Hematopoietic multipotent progenitor cell (in vitro differentiated cells): ENCODE measurements around the gene GNG8. TPM values are rescaled to one million over a fixed set of nuclear protein-coding genes. Genes with fewer than 3 reads are reported as not detected.

ENCODE experiments used
- DNase-seq, 3 donors: peaks; one replicate each; pipeline ENCODE4 v3.0.0-alpha.2; 2011 to 2015; ENCODE audit warnings: low read depth in 2 of 3, low spot score in 2 of 3
- total RNA-seq: library from RNA; depleted of rRNA; stranded (reverse); fragments of >200 nt; gene quantifications from one replicate; pipeline ENCODE4 v1.2.3, GENCODE V29; 2012

The GNG8 gene
- total RNA-seq, 1 donor: not detected

GRCh38 chr19:46648060-46648960 is 12.3 kb upstream of the GNG8 start:
- DNase-seq: no peak

GRCh38 chr19:46646402-46646801 is 10.4 kb upstream of the GNG8 start:
- no peak for DNase-seq

GRCh38 chr19:46644720-46645119 is 8.7 kb upstream of the GNG8 start:
- DNase-seq: no peak

GRCh38 chr19:46640656-46641055 is 4.7 kb upstream of the GNG8 start:
- DNase-seq: no peak

GRCh38 chr19:46639358-46640182 is 3.6 kb upstream of the GNG8 start:
- DNase-seq: peak in 2 of 3 donors; percentile 56 to 60

- DNase-seq: no peak
These were observed 1.2 kb upstream of the GNG8 start for GRCh38 chr19:46637224-46637623.

GRCh38 chr19:46634656-46635218 is 1.3 kb downstream of the GNG8 start:
- DNase-seq: no peak

- peak; percentile 88 to 91 (median 91) for DNase-seq
These were observed 1.9 kb downstream of the GNG8 start for GRCh38 chr19:46634045-46634655.

- no peak for DNase-seq
These were observed 2.9 kb downstream of the GNG8 start for GRCh38 chr19:46633130-46633529.

- no peak for DNase-seq
These were observed 4.5 kb downstream of the GNG8 start for GRCh38 chr19:46631481-46631880.

GRCh38 chr19:46630586-46631205 is 5.3 kb downstream of the GNG8 start:
- DNase-seq: no peak

- peak in 2 of 3 donors; percentile 82 to 91 for DNase-seq
These were observed 6.4 kb downstream of the GNG8 start for GRCh38 chr19:46629546-46630025.

GRCh38 chr19:46628970-46629369 is 7.0 kb downstream of the GNG8 start:
- peak in 1 of 3 donors; percentile 40 for DNase-seq

GRCh38 chr19:46626446-46626845 is 9.6 kb downstream of the GNG8 start:
- DNase-seq: no peak

- no peak for DNase-seq
These were observed 10.3 kb downstream of the GNG8 start for GRCh38 chr19:46625731-46626130.

GRCh38 chr19:46624958-46625661 is 10.9 kb downstream of the GNG8 start, which contains the start of gene PTGIR:
TSS of gene PTGIR (minus strand) at chr19:46625089. CDS start at chr19:46624225, 864 bp downstream.
- peak in 1 of 3 donors; percentile 40 for DNase-seq

- no peak for DNase-seq
These were observed 12.0 kb downstream of the GNG8 start for GRCh38 chr19:46623915-46624502.

GRCh38 chr19:46622118-46622446 is 13.9 kb downstream of the GNG8 start:
- DNase-seq: no peak
